DMS153 treated with DMSO at 0.1 percent for 48 hours (cell line): ENCODE data around the gene GH2.
"Not testable (repeated sequence)": the region's sequence is repeated elsewhere in the genome, so short reads cannot be mapped to it uniquely, and the experiment has no call there.

Experiments used
- DNase-seq: peaks from one replicate; lab custom pipeline; 2025; ENCODE audit not compliant: unreplicated experiment; lab: John Stamatoyannopoulos, UW

GH2 gene

GRCh38 chr17:63881935-63882601, at the start of gene GH2:
Gene GH2, minus strand, starts transcription at chr17:63881944. Its CDS starts 143 bp downstream, at chr17:63881801.
- DNase-seq, result peak; percentile 47

GRCh38 chr17:63930951-63931575, 49.3 kb upstream of the GH2 start:
- DNase-seq, result no peak

- DNase-seq, result no peak
Observed at GRCh38 chr17:63929860-63930766, 48.4 kb upstream of the GH2 start.

GRCh38 chr17:63928966-63929695, 47.4 kb upstream of the GH2 start:
- no peak for DNase-seq

DNA sequence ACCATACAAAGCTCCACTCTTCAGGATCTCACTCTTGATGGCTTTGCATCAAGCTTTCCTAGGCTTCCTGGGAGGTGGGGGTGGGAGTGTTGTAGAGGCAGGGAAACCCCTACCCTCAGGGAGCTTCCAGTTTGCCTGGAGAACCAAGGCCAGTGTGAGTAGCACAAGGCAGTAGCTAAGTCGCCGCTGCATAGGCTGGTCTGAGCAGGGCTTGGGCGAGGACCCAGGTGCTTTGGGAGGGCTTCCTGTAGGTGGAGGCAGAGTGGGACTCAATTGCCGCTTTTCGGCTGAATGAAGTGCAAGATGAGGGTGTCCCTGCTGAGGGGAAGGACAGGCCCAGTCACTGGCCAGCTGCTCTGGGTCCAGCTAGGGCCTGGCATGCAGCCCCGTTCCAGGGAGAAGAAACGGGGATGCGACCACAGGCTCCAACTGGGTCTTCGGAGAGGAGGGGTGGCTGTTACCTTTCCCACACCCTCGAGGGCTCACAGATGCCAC, 46.5 kb upstream of the GH2 start:
- no peak for DNase-seq

GRCh38 chr17:63927464-63928171, 45.9 kb upstream of the GH2 start:
- no peak for DNase-seq

DNA sequence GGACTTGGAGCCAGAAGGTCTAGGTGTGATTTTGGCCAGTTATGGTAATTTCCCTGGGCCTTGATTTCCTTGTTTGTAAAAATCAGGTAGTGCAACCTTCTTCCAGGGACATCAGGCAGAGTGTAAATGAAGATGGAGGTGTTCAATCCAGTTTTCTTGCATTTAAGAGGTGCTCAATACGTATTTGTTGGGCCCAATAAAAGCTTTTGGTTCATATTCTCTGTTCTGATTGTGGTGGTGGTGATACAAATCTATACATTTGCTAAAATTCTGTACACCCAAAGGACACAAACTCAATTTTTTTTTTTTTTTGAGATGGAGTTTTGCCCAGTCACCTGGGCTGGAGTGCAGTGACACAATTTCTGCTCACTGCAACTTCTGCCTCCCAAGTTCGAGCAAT, 44.4 kb upstream of the GH2 start:
- DNase-seq, result no peak

DNA sequence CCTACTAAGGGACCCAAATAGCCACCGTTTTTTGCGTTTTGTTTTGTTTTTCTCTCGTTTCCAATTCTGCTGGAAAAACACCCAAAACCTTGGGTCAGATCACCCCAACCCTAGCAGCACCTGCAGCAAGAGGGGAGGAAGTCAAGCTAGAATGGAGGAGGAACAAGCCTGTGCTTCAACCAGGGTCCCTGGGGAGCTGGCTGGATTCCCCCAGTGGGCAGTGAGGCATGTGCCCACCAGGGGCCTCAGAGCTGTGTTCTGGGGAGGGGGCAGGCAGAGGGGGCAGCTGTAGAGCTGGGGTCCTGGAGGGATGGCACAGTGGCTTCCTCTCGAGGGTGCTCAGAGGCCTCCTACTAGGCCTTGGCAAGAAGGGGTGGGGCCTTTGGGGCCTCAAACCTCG, 43.9 kb upstream of the GH2 start:
- DNase-seq, result no peak

DNA sequence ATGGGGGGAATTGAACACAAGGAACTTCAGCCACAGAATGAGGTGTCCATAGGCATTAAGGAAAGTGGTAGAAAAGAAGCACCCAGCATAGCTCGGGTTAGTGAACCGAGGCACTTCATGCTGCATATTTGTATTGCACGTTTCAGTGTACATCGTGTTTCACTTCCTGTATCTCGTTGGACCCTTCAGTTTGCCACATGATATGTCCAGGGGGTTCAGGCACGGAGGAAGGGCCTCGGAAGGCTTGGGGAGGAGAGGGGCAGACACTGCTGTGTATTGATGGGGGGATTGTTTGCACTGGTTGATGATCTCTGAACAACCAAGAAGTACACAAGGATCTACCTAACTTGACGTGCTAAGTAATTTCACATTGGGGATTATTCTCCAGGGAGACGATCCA, 40.7 kb upstream of the GH2 start:
- not testable (repeated sequence) for DNase-seq

DNA sequence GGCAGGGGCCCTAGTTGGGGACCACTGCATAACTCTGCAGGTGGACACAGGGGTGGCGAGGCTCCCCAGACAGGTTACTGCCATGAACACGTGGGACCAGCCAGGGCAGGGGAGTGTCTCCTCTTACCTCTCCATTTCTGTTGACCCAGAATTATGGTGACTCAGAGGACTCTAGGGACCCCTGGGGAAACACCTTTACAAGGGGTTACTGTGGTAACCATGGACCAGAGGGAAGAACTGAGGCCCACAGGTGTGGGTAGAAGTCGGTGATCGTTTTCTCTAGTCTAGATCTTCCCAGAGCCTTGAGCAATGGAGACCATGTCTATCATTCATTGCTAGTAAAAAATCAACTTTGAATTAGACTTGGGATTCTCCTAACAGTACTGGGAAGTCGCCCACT, 39.0 kb upstream of the GH2 start:
- not testable (repeated sequence) for DNase-seq

DNA sequence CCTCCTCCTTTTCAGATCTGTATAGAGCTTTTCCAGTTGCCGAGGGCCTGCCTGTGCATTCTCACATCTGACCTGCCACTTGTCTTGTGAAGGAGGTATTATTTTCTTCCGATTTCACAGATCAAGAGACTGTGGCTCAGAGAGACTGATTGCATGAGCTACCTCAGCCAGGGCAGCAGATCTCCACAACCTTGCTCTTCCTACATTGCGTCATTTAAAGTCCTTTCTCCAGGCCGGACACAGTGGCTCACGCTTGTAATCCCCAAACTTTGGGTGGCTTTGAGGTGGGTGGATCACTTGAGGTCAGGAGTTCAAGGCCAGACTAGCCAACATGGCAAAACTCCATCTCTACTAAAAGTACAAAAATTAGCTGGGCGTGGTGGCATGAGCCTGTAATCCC, 38.3 kb upstream of the GH2 start:
- DNase-seq, result not testable (repeated sequence)

DNA sequence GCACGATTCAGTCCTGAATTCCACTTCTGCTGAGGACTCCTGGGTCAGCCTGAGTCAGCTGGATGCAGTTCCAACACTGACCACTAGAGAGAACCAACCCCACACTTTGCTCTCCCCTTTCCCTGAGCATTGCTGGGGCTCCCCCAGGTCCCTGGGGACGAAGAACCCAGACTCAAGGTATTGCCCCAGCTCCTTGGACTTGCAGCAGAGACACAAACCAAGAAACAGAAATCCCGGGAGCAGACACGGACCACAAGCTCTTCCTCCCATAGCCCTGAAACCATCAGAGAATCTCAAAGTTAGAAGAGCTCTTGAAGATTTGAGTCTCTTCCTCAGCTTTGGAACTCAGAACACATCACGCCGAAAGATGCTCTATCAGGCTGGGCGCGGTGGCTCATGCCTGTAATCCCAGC, 37.6 kb upstream of the GH2 start:
- DNase-seq, result peak; percentile 24

- DNase-seq, result not testable (repeated sequence)
Observed at GRCh38 chr17:63918789-63919305, 37.1 kb upstream of the GH2 start, which contains the start of gene GH1. Gene GH1, minus strand, starts transcription at chr17:63918839. Its CDS starts 63 bp downstream, at chr17:63918776.

DNA sequence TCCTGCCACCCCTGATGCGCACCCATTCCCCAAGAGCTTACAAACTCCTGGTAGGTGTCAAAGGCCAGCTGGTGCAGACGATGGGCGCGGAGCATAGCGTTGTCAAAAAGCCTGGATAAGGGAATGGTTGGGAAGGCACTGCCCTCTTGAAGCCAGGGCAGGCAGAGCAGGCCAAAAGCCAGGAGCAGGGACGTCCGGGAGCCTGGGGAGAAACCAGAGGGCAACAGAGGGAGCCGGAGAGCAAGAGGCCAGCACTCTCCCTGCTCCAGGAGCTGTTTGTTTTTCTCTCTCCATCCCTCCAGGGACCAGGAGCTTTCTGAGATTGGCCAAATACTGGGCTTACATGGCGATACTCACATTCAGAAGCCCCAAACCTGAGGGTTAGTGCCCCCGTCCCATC, 36.6 kb upstream of the GH2 start:
- DNase-seq, result no peak

DNA sequence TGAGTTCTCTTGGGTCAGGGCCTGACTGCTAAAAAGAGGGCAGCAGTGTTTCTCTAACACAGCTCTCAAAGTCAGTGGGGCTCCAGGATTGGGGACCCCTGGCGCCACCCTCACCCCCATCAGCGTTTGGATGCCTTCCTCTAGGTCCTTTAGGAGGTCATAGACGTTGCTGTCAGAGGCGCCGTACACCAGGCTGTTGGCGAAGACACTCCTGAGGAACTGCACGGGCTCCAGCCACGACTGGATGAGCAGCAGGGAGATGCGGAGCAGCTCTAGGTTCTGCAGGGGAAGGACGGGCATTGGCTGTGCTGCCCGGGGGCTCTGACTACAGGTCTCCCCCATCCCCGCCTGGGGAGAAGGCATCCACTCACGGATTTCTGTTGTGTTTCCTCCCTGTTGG, 35.9 kb upstream of the GH2 start:
- no peak for DNase-seq

DNA sequence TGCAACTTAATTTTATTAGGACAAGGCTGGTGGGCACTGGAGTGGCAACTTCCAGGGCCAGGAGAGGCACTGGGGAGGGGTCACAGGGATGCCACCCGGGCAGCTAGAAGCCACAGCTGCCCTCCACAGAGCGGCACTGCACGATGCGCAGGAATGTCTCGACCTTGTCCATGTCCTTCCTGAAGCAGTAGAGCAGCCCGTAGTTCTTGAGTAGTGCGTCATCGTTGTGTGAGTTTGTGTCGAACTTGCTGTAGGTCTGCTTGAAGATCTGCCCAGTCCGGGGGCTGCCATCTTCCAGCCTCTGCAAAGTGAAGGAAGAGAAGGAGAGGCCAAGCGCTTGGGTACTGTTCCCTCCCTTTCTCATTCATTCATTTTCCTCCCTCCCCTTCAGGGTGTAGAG, 35.5 kb upstream of the GH2 start:
- DNase-seq, result not testable (repeated sequence)

GRCh38 chr17:63916566-63917185, 34.9 kb upstream of the GH2 start:
- DNase-seq, result no peak

GRCh38 chr17:63915753-63916152, 34.0 kb upstream of the GH2 start:
- not testable (repeated sequence) for DNase-seq

- DNase-seq, result no peak
Observed at GRCh38 chr17:63914471-63914870, 32.7 kb upstream of the GH2 start.
